ENCODE data around the gene OPCML. TPM values are rescaled to one million over a fixed set of nuclear protein-coding genes. Genes with fewer than 3 reads are reported as not detected.

Gene OPCML
- total and polyA plus RNA-seq, 2 donors (not counting 1 experiment from before 2014, with no cell fraction given): not detected

DNA sequence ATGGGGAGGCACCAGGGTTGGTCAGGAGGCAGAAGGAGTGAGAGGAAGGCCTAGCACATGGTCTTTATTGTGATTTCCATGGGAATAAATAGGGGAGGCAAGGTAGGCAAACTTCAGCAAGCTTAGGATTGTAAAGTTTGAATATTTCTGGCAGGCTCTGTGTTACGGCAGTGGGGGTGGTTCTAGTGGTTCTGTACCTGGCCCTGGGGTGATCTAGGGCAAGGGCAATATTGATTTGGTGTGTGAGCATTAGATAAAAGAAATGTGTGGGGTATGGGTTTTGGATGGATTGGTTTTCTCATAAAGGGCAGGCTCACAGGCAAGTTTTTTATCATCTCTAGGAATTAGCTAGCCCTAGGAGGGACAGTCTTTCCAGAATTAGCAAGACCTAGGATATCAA, 584.0 kb downstream of the OPCML start:
- Histone ChIP-seq H3K79me2 (ENCODE audit: control insufficient read depth, insufficient read depth, low read length) (no peaks in the 10 kb centered on the region), H4K20me1 (ENCODE audit: control insufficient read depth, insufficient read depth, low read length, poor library complexity, severe bottlenecking) (no peaks in the 10 kb centered on the region), H3K4me2 (replicated peaks; ENCODE audit: low read depth, low read length, poor library complexity, severe bottlenecking) (no peak overlapping the region), H3K36me3 (replicated peaks in 1 of 2; ENCODE audit: control extremely low read depth in 1 of 2, control insufficient read depth in 1 of 2, extremely low read depth in 1 of 2, insufficient read depth in 2 of 2, low read length in 1 of 2) (no peaks in the 10 kb centered on the region), H3K27me3 (replicated peaks in 1 of 4; ENCODE audit: control extremely low read depth in 1 of 4, control insufficient read depth in 3 of 4, insufficient read depth in 4 of 4, low read length in 3 of 4) (peaks cover 0 to 6% (median 3%) of the 10 kb centered on the region in 4 experiments), H2AFZ (ENCODE audit: insufficient read depth, low read depth, low read length, poor library complexity, severe bottlenecking) (no peak overlapping the region), H3K27ac (ENCODE audit: low read length in 2 of 2) (no peak overlapping the region), H3K4me3 (ENCODE audit: control extremely low read depth in 1 of 5, extremely low read depth in 1 of 5, insufficient read depth in 1 of 5, low read depth in 2 of 5, low read length in 4 of 5) (no peak overlapping the region), H3K9me3 (ENCODE audit: control extremely low read depth in 1 of 3, control insufficient read depth in 2 of 3, insufficient read depth in 1 of 3, low read length in 2 of 3) (peaks cover 0 to 9% (median 0%) of the 10 kb centered on the region in 3 donors), H3K9ac (ENCODE audit: low read length) (no peak overlapping the region), H3K4me1 (ENCODE audit: control insufficient read depth in 2 of 2, insufficient read depth in 2 of 2, low read length in 2 of 2) (no peaks in the 10 kb centered on the region)
- DNase-seq (no peak), ATAC-seq (ENCODE audit: low read depth) (no peak)
- POLR2A ChIA-PET: no interaction called here
- no peak overlapping the region for H3K4me3 Mint-ChIP-seq
- TF ChIP-seq CTCF (IDR thresholded peaks at IDR 0.05): no peak
- no peak for TF ChIP-seq EZH2 (IDR thresholded peaks at IDR 0.05; ENCODE audit: borderline replicate concordance, insufficient read depth, low read depth, low read length, poor library complexity, severe bottlenecking)
- peaks cover 2% of the 10 kb centered on the region for H3K4me1 Mint-ChIP-seq
- H3K27me3 Mint-ChIP-seq: peaks cover 15% of the 10 kb centered on the region
- H3K27ac Mint-ChIP-seq: no peak overlapping the region
- no peaks in the 10 kb centered on the region for H3K9me3 Mint-ChIP-seq (ENCODE audit: insufficient read depth)
- intact Hi-C loops (cut with micrococcal nuclease): no loop called here
- WGBS (ENCODE audit: insufficient coverage): 100% methylated on average over 1 of the region's 1 CpG
- CTCF ChIA-PET: interaction anchor here (2.6 kb wide), 1 partner anchor 8 kb away, joined by 10 read pairs; no protein-coding TSS in a partner anchor

GRCh38 chr11:132944569-132944944, 587.7 kb downstream of the OPCML start:
- no peaks in the 10 kb centered on the region for H4K20me1 ChIP-seq (ENCODE audit: control insufficient read depth, insufficient read depth, low read length, poor library complexity, severe bottlenecking)
- H3K4me1 Mint-ChIP-seq: peaks cover 2% of the 10 kb centered on the region
- WGBS (ENCODE audit: insufficient coverage): no CpG with 5 or more reads among the region's 9 CpGs
- ChIA-PET POLR2A (no interaction called here), CTCF (no interaction called here)
- no peaks in the 10 kb centered on the region for H3K9me3 ChIP-seq (ENCODE audit: control extremely low read depth in 1 of 3, control insufficient read depth in 2 of 3, insufficient read depth in 1 of 3, low read length in 2 of 3)
- no peaks in the 10 kb centered on the region for H3K4me1 ChIP-seq (ENCODE audit: control insufficient read depth in 2 of 2, insufficient read depth in 2 of 2, low read length in 2 of 2)
- H3K4me2 ChIP-seq (replicated peaks; ENCODE audit: low read depth, low read length, poor library complexity, severe bottlenecking): no peak overlapping the region
- TF ChIP-seq EZH2 (IDR thresholded peaks at IDR 0.05; ENCODE audit: borderline replicate concordance, insufficient read depth, low read depth, low read length, poor library complexity, severe bottlenecking): no peak
- TF ChIP-seq CTCF (IDR thresholded peaks at IDR 0.05): no peak
- no peaks in the 10 kb centered on the region for H3K79me2 ChIP-seq (ENCODE audit: control insufficient read depth, insufficient read depth, low read length)
- no peak overlapping the region for H3K4me3 ChIP-seq (ENCODE audit: control extremely low read depth in 1 of 5, extremely low read depth in 1 of 5, insufficient read depth in 1 of 5, low read depth in 2 of 5, low read length in 4 of 5)
- H3K9ac ChIP-seq (ENCODE audit: low read length): no peak overlapping the region
- H3K27me3 Mint-ChIP-seq: peaks cover 30% of the 10 kb centered on the region
- no peaks in the 10 kb centered on the region for H3K36me3 ChIP-seq (replicated peaks in 1 of 2; ENCODE audit: control extremely low read depth in 1 of 2, control insufficient read depth in 1 of 2, extremely low read depth in 1 of 2, insufficient read depth in 2 of 2, low read length in 1 of 2)
- intact Hi-C loops (cut with micrococcal nuclease): no loop called here
- no peak overlapping the region for H3K4me3 Mint-ChIP-seq
- DNase-seq (no peak), ATAC-seq (ENCODE audit: low read depth) (no peak)
- H3K27ac Mint-ChIP-seq: no peak overlapping the region
- peaks cover 0 to 15% (median 6%) of the 10 kb centered on the region in 4 experiments for H3K27me3 ChIP-seq (replicated peaks in 1 of 4; ENCODE audit: control extremely low read depth in 1 of 4, control insufficient read depth in 3 of 4, insufficient read depth in 4 of 4, low read length in 3 of 4)
- no peak overlapping the region for H2AFZ ChIP-seq (ENCODE audit: insufficient read depth, low read depth, low read length, poor library complexity, severe bottlenecking)
- H3K9me3 Mint-ChIP-seq (ENCODE audit: insufficient read depth): no peaks in the 10 kb centered on the region
- no peak overlapping the region for H3K27ac ChIP-seq (ENCODE audit: low read length in 2 of 2)
